GM12878 (cell line): ENCODE results near the gene OXA1L. TPM values are rescaled to one million over a fixed set of nuclear protein-coding genes. Genes with fewer than 3 reads are reported as not detected.

Source experiments
- ATF3 ChIP-seq: IDR thresholded peaks from 2 replicates; pipeline ENCODE4 v1.6.1; 2011; ENCODE audit warnings: low read depth, mild to moderate bottlenecking, low read length, moderate library complexity, borderline replicate concordance; ENCODE audit errors: extremely low read depth
- BCL11A ChIP-seq: IDR thresholded peaks from 2 replicates; pipeline ENCODE4 v1.6.1; 2011; ENCODE audit warnings: low read depth, low read length
- CBX3 ChIP-seq: fragments of 200-600 bp; sonication (generic); IDR thresholded peaks from 2 replicates; pipeline ENCODE4 v1.6.1; 2016; ENCODE audit warnings: low read depth, borderline replicate concordance
- CHD1 ChIP-seq: IDR thresholded peaks from 2 replicates; pipeline ENCODE4 v1.6.1; 2012; ENCODE audit warnings: low read depth, low read length, improper control_type of control experiment
- EZH2 ChIP-seq: IDR thresholded peaks from 2 replicates; pipeline ENCODE4 v1.6.1; 2012; ENCODE audit warnings: low read depth, mild to moderate bottlenecking, control low read depth, inconsistent platforms, low read length, borderline replicate concordance; ENCODE audit not compliant: control insufficient read depth
- HDAC2 ChIP-seq: fragments of 200-600 bp; sonication (generic); IDR thresholded peaks from 2 replicates; pipeline ENCODE4 v1.6.1; 2017
- HDAC6 ChIP-seq: fragments of 200-600 bp; sonication (generic); IDR thresholded peaks from one replicate; pipeline ENCODE4 v1.8.0; 2017; ENCODE audit warnings: antibody characterized with exemption; ENCODE audit not compliant: unreplicated experiment
- IKZF1 ChIP-seq: fragments of 450-650 bp; conservative IDR thresholded peaks from 2 replicates; pipeline ENCODE4 v1.6.1; 2017; ENCODE audit warnings: antibody characterized with exemption, mild to moderate bottlenecking
- IKZF2 ChIP-seq, 2 experiments: fragments of 450-650 bp; IDR thresholded peaks; 2 replicates each; pipeline ENCODE4 v1.6.1; 2017; ENCODE audit warnings: mild to moderate bottlenecking in 2 of 2, moderate library complexity in 2 of 2
- JUND ChIP-seq: IDR thresholded peaks from 2 replicates; pipeline ENCODE4 v1.6.1; 2012; ENCODE audit warnings: low read depth, mild to moderate bottlenecking, low read length, improper control_type of control experiment, moderate library complexity
- KDM1A ChIP-seq: fragments of 200-600 bp; sonication (generic); IDR thresholded peaks from 2 replicates; pipeline ENCODE4 v1.6.1; 2016; ENCODE audit warnings: borderline replicate concordance
- NFIC ChIP-seq: IDR thresholded peaks from 2 replicates; pipeline ENCODE4 v1.6.1; 2012; ENCODE audit warnings: low read depth, mild to moderate bottlenecking, inconsistent platforms, low read length, moderate library complexity
- NR2C2 ChIP-seq: IDR thresholded peaks from 2 replicates; pipeline ENCODE4 v1.6.1; 2011; ENCODE audit warnings: borderline replicate concordance, low read depth; ENCODE audit not compliant: control insufficient read depth, insufficient read length
- NRF1 ChIP-seq: conservative IDR thresholded peaks from 2 replicates; pipeline ENCODE4 v1.6.1; 2011; ENCODE audit warnings: mild to moderate bottlenecking, low read depth, low read length, improper control_type of control experiment
- RB1 ChIP-seq: fragments of 450-650 bp; formaldehyde crosslinking; IDR thresholded peaks from 2 replicates; pipeline ENCODE4 v1.6.1; 2017; ENCODE audit warnings: mild to moderate bottlenecking, borderline replicate concordance
- SMAD5 ChIP-seq: IDR thresholded peaks from 2 replicates; pipeline ENCODE4 v1.6.1; 2016; ENCODE audit warnings: antibody characterized with exemption, low read depth
- SREBF1 ChIP-seq: IDR thresholded peaks from 2 replicates; pipeline ENCODE4 v1.6.1; 2012; ENCODE audit warnings: mild to moderate bottlenecking, low read length
- SRF ChIP-seq, 2 experiments: IDR thresholded peaks; 2 replicates each; pipeline ENCODE4 v1.6.1; 2011; ENCODE audit warnings: low read depth in 2 of 2, low read length in 2 of 2, mild to moderate bottlenecking in 1 of 2, moderate library complexity in 1 of 2
- TCF12 ChIP-seq: IDR thresholded peaks from 2 replicates; pipeline ENCODE4 v1.6.1; 2011; ENCODE audit warnings: low read depth, mild to moderate bottlenecking, low read length
- ZBTB4 ChIP-seq: fragments of 450-650 bp; formaldehyde crosslinking; IDR thresholded peaks from 2 replicates; pipeline ENCODE4 v1.4.0; 2022; ENCODE audit warnings: mild to moderate bottlenecking, moderate library complexity
- ZNF217 ChIP-seq: fragments of 450-650 bp; IDR thresholded peaks from 2 replicates; pipeline ENCODE4 v1.6.1; 2017; ENCODE audit warnings: antibody characterized with exemption, mild to moderate bottlenecking
- polyA plus RNA-seq, 11 experiments: library from polyadenylated mRNA; depleted of rRNA in 4 of 11; unstranded in 6 of 11; stranded (reverse) in 5 of 11; fragments of >200 nt; fragmentation: Nextera tagmentation in 4 of 11; fragmentation: Illumina TruSeq in 1 of 11; extraction: Ambion mirVana in 4 of 11; extraction: Trizol in 1 of 11; gene quantifications; 1 replicate in 1 of 11; 2 replicates in 10 of 11; pipeline versions ENCODE4 v1.2.1 to v1.2.3, GENCODE V29; 2011 to 2016; ENCODE audit warnings: inconsistent platforms in 2 of 11, missing spikeins in 2 of 11, low read depth in 1 of 11
- total RNA-seq, 4 experiments: library from RNA; depleted of rRNA in 3 of 4; stranded (reverse); fragments of >200 nt in 3 of 4; fragmentation: Illumina TruSeq in 1 of 4; extraction: Trizol in 1 of 4; gene quantifications; 2 replicates each; pipeline versions ENCODE4 v1.2.1 to v1.2.3, GENCODE V29; 2013 to 2021
- TF ChIP-seq, protein P1 (sequence below): fragments of 450-650 bp; IDR thresholded peaks from 2 replicates; pipeline ENCODE4 v1.6.1; 2017; ENCODE audit warnings: antibody characterized with exemption, mild to moderate bottlenecking, moderate library complexity

The OXA1L gene
- total and polyA plus RNA-seq, 10 of the 15 experiments (the other 5 are each of a cell fraction or from before 2014, with no cell fraction given): 105 to 289 (median 146) TPM

DNA sequence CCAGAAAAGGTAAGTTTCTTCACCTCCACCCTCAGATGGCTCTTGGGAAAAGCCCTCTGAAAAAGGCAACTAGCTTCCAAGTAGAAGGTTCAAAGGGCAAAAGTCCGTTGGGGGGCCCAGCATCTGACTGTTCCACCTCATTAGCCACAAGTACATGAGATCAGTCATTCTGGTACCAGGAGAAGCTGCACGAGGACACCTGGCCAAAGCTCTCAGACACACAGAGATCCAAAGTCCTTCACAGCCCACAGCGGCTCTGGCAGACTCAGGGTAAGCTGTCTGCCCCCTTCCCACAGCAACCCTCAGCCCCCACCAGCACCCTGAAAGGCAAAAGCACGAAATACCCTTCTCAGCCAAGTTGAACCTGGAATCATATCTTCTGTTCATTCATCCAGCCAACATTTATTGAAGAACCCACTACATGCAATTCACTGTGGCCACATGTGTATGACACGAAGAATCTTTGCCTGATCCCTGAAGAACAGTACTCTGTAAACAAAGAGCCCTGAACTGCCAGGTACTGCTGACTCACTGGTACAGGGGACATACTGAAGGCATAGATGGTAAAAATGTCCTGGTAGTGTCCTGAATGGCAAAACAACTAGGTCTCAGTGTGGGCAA is 29.7 kb downstream of the OXA1L start (continued):
- 0 out of 2 replicates have a peak, but pooled peaks have one; percentile 59 for TF ChIP-seq ZNF217
- no peak for TF ChIP-seq HDAC6
- TF ChIP-seq SMAD5: no peak
- no peak for TF ChIP-seq ZBTB4 (CRISPR knock-in tag)
- TF ChIP-seq SREBF1: no peak
- TF ChIP-seq KDM1A: no peak
- TF ChIP-seq ATF3: no peak
- TF ChIP-seq HDAC2: no peak
- TF ChIP-seq CBX3: no peak
- 0 out of 4 replicates have a peak, but pooled peaks of 1 of the 2 experiments have one; percentile 16 for TF ChIP-seq SRF (IDR thresholded peaks at IDR 0.05; ENCODE audit: low read depth in 2 of 2, low read length in 2 of 2)
- no peak for TF ChIP-seq NRF1
- TF ChIP-seq BCL11A: peak; percentile 89
- TF ChIP-seq JUND: peak; percentile 46; the same call in 1 of the 2 replicates
- TF ChIP-seq NFIC: peak; percentile 94
- TF ChIP-seq IKZF2 (IDR thresholded peaks at IDR 0.05): peak; percentile 85 to 89; a peak in 3 of 4 replicates
- TF ChIP-seq RB1: no peak
- TF ChIP-seq CHD1: no peak
- TF ChIP-seq TCF12: peak; percentile 98
- no peak for TF ChIP-seq NR2C2
- TF ChIP-seq IKZF1: peak; percentile 92
- TF ChIP-seq, protein P1, sequence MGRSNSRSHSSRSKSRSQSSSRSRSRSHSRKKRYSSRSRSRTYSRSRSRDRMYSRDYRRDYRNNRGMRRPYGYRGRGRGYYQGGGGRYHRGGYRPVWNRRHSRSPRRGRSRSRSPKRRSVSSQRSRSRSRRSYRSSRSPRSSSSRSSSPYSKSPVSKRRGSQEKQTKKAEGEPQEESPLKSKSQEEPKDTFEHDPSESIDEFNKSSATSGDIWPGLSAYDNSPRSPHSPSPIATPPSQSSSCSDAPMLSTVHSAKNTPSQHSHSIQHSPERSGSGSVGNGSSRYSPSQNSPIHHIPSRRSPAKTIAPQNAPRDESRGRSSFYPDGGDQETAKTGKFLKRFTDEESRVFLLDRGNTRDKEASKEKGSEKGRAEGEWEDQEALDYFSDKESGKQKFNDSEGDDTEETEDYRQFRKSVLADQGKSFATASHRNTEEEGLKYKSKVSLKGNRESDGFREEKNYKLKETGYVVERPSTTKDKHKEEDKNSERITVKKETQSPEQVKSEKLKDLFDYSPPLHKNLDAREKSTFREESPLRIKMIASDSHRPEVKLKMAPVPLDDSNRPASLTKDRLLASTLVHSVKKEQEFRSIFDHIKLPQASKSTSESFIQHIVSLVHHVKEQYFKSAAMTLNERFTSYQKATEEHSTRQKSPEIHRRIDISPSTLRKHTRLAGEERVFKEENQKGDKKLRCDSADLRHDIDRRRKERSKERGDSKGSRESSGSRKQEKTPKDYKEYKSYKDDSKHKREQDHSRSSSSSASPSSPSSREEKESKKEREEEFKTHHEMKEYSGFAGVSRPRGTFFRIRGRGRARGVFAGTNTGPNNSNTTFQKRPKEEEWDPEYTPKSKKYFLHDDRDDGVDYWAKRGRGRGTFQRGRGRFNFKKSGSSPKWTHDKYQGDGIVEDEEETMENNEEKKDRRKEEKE: no peak
- no peak for TF ChIP-seq EZH2
